ENCODE data around the gene ATP9B.

- TF ChIP-seq NRF1 (IDR thresholded peaks at IDR 0.05; ENCODE audit: low read depth, low read length) (no peak), CTCF (IDR thresholded peaks at IDR 0.05) (no peak), ZBTB33 (IDR thresholded peaks at IDR 0.05; ENCODE audit: borderline replicate concordance, low read depth) (no peak), EP300 (IDR thresholded peaks at IDR 0.05; ENCODE audit: borderline replicate concordance in 1 of 2, low read depth in 1 of 2, low read length in 1 of 2) (no peak), CHD2 (IDR thresholded peaks at IDR 0.05; ENCODE audit: low read length, partially characterized antibody) (no peak), REST (IDR thresholded peaks at IDR 0.05; ENCODE audit: low read depth, low read length) (no peak), POLR2AphosphoS5 (IDR thresholded peaks at IDR 0.05; ENCODE audit: low read depth, low read length) (no peak), GATA2 (CRISPR knock-in tag; IDR thresholded peaks at IDR 0.05) (no peak), YY1 (IDR thresholded peaks at IDR 0.05; ENCODE audit: low read depth) (no peak), TAF1 (IDR thresholded peaks at IDR 0.05; ENCODE audit: borderline replicate concordance, low read depth, low read length) (no peak), MEF2A (IDR thresholded peaks at IDR 0.05; ENCODE audit: borderline replicate concordance, low read depth) (no peak)
Measured at GRCh38 chr18:79309614-79310358, 240.6 kb downstream of the ATP9B start.
